ENCODE results near the gene PNPLA5. TPM values are rescaled to one million over a fixed set of nuclear protein-coding genes. Genes with fewer than 3 reads are reported as not detected.

The PNPLA5 gene
- total and polyA plus RNA-seq, 2 of the 8 experiments (the other 6 are each of a cell fraction or from before 2014, with no cell fraction given) = 3.9 to 6.8 TPM

- TF ChIP-seq SP2 (IDR thresholded peaks at IDR 0.05; ENCODE audit: low read length) (no peak), MAX (IDR thresholded peaks at IDR 0.05) (no peak), SRF (IDR thresholded peaks at IDR 0.05; ENCODE audit: low read depth, low read length) (no peak), YY1 (IDR thresholded peaks at IDR 0.05; ENCODE audit: low read depth, low read length) (no peak), SUZ12 (IDR thresholded peaks at IDR 0.05; ENCODE audit: low read length) (no peak), JUN (IDR thresholded peaks at IDR 0.05; ENCODE audit: low read depth, low read length) (no peak)
Observed at GRCh38 chr22:43854121-43854785, 37.6 kb downstream of the PNPLA5 start (continued).
